Measurements from ENCODE around the gene SNX25.
"Not testable (repeated sequence)": the region's sequence is repeated elsewhere in the genome, so short reads cannot be mapped to it uniquely, and the experiment has no call there.

The SNX25 gene

DNA sequence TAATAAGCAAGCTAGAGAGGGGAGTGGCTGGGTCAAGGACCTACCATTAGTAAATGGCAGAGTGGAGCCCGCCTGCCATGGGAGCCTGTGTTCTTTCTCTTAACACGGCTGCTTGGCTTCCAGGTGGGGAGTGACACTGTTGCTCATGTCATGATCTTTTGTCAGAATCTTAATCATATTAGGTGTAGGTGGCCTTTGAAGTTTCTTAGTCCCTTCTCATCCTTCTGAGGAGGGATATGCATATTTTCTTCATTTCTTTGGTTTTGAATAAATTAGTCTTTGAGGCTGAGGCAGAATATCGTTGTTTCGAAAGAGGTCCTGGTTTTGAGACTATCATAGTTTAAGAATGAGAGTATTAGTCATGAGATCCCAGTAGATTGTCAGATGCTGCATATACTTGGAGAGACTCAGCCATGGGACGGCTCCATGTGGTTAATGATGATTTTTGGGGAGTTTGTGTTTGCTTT, 28.9 kb downstream of the SNX25 start:
- TF ChIP-seq, protein P1, sequence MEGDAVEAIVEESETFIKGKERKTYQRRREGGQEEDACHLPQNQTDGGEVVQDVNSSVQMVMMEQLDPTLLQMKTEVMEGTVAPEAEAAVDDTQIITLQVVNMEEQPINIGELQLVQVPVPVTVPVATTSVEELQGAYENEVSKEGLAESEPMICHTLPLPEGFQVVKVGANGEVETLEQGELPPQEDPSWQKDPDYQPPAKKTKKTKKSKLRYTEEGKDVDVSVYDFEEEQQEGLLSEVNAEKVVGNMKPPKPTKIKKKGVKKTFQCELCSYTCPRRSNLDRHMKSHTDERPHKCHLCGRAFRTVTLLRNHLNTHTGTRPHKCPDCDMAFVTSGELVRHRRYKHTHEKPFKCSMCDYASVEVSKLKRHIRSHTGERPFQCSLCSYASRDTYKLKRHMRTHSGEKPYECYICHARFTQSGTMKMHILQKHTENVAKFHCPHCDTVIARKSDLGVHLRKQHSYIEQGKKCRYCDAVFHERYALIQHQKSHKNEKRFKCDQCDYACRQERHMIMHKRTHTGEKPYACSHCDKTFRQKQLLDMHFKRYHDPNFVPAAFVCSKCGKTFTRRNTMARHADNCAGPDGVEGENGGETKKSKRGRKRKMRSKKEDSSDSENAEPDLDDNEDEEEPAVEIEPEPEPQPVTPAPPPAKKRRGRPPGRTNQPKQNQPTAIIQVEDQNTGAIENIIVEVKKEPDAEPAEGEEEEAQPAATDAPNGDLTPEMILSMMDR (conservative IDR thresholded peaks at IDR 0.05) = no peak
- H3K27ac ChIP-seq = no peak overlapping the region

DNA sequence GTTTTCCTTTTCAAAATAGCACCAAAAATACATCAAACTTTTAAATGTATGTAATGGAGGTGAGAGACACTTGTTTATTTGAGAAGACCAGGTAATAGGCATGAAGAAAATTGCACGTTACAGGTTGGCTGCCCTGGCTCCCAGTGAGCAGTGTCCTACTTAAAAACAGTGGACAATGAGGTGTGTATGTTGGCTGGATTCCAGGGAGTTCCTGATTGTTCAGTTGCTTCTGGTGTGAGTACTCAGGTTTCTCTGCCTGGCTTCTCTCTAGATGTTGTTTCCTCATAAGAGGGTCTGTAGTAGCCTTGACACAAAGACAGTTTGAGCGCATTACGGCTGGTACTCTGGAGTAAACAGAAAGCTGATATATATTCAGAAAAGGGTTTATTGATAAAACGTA, 29.4 kb downstream of the SNX25 start:
- no peak overlapping the region for H3K27ac ChIP-seq
- TF ChIP-seq, protein P1 (conservative IDR thresholded peaks at IDR 0.05) = no peak

DNA sequence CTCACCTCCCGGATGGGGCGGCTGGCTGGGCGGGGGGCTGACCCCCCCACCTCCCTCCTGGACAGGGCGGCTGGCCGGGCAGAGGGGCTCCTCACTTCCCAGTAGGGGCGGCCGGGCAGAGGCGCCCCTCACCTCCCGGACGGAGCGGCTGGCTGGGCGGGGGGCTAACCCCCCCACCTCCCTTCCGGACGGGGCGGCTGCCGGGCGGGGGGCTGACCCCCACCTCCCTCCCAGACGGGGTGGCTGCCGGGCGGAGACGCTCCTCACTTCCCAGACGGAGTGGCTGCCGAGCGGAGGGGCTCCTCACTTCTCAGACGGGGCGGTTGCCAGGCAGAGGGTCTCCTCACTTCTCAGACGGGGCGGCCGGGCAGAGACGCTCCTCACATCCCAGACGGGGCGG, 31.1 kb downstream of the SNX25 start:
- not testable (repeated sequence) for H3K27ac ChIP-seq

DNA sequence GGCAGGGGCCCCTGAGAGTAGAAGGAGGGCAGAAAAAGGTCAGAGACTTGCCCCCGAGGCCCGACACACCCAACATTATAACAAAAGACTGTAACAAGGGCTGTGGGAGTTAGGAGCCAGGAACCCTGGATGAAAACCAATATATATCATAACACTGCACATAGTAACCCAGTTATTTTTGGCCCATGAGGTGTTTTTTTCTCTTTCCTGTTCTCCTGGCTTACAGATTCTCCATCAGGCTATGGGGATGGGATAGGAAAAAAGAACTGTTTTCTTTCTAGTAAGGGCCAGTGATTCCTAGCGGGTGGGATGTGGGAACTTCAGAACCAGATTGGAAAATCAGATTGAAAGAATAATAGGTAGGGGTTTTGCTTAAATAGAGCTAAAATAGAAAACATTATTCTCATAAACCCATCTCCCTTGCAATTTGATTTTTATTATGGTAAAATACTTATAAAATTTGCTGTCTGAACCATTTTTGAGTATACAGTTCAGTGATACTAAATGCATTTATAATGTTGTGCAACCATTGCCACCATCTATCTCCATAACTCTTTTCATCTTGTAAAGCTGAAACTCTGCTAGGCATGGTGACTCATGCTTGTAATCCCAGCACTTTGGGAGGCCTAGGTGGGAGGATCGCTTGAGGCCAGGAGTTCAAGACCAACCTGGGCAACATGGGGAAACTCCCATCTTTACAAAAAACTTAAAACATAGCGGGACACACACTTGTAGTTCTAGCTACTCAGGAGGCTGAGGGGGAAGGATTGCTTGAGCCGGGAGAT, 33.5 kb downstream of the SNX25 start:
- TF ChIP-seq, protein P1 (conservative IDR thresholded peaks at IDR 0.05) = no peak
- no peak overlapping the region for H3K27ac ChIP-seq

DNA sequence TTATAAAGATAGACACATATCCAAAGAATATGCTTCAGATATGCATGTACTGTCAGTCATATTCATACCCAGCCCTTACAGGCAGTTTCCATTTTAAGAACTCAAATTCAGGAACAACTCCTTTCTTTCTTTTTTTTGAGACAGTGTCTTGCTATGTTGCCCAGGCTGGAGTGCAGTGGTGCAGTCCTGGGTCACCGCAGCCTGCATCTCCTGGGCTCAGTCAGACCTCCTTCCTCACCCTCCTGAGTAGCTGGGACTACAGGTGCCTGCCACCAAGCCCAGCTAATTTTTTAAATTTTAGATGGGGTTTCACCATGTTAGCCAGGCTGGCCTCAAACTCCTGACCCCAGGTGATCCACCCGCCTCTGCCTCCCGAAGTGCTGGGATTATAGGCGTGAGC, 34.5 kb downstream of the SNX25 start:
- H3K27ac ChIP-seq = no peak overlapping the region
- TF ChIP-seq, protein P1 (conservative IDR thresholded peaks at IDR 0.05) = no peak

DNA sequence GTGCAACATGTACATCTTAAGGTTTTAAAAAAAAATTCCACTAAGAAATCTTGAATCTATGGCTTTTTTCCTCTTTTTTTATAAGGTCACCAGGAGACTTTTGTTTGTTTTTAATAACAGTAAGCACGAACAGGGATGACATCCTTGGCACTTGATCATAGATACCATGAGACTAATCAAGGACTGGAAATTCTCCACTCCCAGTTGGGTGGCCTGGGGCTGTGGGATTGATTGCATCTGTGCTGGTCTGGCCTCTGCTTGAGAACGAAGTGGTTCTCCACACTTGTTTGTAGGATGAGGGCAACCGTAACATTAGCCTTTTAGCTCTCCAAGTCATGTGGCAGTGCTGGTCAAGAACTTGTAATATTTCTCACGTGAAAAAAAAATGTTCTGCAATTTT, 35.4 kb downstream of the SNX25 start:
- TF ChIP-seq, protein P1 (conservative IDR thresholded peaks at IDR 0.05) = no peak
- H3K27ac ChIP-seq = no peak overlapping the region

DNA sequence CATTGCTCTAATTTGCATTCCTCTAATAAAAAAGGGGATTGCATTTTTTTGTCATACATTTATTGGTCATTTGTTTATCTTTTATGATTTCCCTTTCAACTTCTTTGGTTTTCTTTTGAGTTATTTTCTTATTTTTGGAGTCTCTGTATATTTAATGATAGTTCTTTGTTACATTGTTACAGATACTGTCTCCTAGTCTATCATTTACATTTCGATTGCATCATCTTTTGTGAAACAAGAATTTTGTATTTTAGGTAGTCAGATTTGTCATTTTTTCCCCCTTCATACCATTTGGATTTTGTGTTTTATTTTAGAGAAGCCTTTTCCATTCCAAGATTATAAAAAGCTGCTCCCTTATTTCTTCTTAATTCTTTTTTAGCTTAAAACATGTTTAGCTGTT, 37.1 kb downstream of the SNX25 start:
- TF ChIP-seq, protein P1 (conservative IDR thresholded peaks at IDR 0.05) = no peak
- no peak overlapping the region for H3K27ac ChIP-seq

DNA sequence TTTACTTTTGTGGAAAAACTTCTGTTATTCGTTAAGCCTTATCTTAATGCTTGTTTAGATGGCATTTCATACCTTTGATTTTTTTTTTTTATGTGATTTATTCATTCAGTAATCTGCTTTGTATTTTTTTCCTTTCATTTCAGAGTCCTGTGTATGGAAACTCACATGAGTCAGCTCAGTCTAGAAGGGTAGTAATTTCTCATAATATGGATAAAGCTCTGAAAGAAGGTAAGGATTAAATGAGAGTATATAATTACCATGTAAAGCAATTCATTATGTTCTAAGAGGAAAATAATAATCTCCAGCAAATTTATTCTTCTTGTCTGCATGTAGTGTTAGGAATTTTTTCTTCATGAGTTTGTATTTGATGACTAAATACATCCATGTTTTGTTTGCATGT, 37.8 kb downstream of the SNX25 start:
- TF ChIP-seq, protein P1 (conservative IDR thresholded peaks at IDR 0.05) = no peak
- no peak overlapping the region for H3K27ac ChIP-seq

Measured in VCaP (cell line).